ENCODE data around the gene ELAVL3.
"Not testable (repeated sequence)": the region's sequence is repeated elsewhere in the genome, so short reads cannot be mapped to it uniquely, and the experiment has no call there.

ELAVL3 gene

GRCh38 chr19:11416346-11417052, 64.3 kb downstream of the ELAVL3 start:
- no peak for DNase-seq (ENCODE audit: low read depth, low spot score)
- H3K27ac ChIP-seq = no peak overlapping the region

- no peak overlapping the region for H3K27ac ChIP-seq
- DNase-seq (ENCODE audit: low read depth, low spot score) = no peak
Observed at GRCh38 chr19:11414544-11414943, 66.3 kb downstream of the ELAVL3 start.

GRCh38 chr19:11410682-11411081, 70.2 kb downstream of the ELAVL3 start:
- H3K27ac ChIP-seq = no peak overlapping the region
- no peak for DNase-seq (ENCODE audit: low read depth, low spot score)

GRCh38 chr19:11408591-11408990, 72.3 kb downstream of the ELAVL3 start:
- DNase-seq (ENCODE audit: low read depth, low spot score) = no peak

GRCh38 chr19:11406703-11407236, 74.1 kb downstream of the ELAVL3 start:
- not testable (repeated sequence) for H3K27ac ChIP-seq; DNase-seq (ENCODE audit: low read depth, low spot score)

More at GRCh38 chr19:11408591-11408990, 72.3 kb downstream of the ELAVL3 start:
- H3K27ac ChIP-seq = no peak overlapping the region

GRCh38 chr19:11405846-11406643, 74.8 kb downstream of the ELAVL3 start:
- DNase-seq (ENCODE audit: low read depth, low spot score) = no peak

GRCh38 chr19:11404588-11405222, 76.1 kb downstream of the ELAVL3 start:
- DNase-seq (ENCODE audit: low read depth, low spot score) = no peak
- no peak overlapping the region for H3K27ac ChIP-seq

More at GRCh38 chr19:11405846-11406643, 74.8 kb downstream of the ELAVL3 start:
- H3K27ac ChIP-seq = no peak overlapping the region

GRCh38 chr19:11401808-11402543, 78.9 kb downstream of the ELAVL3 start:
- no peak overlapping the region for H3K27ac ChIP-seq
- no peak for DNase-seq (ENCODE audit: low read depth, low spot score)
